HG02852 (cell line): Measurements from ENCODE around the gene CCP110.

Experiments
- ATAC-seq: cut with Tn5 transposase; IDR thresholded peaks from one replicate; pipeline ENCODE4 v1.9.1; 2021; ENCODE audit warnings: mild to moderate bottlenecking, moderate library complexity; ENCODE audit not compliant: unreplicated experiment

Gene CCP110

GRCh38 chr16:19598805-19599510 is 75.2 kb downstream of the CCP110 start:
- ATAC-seq: no peak

GRCh38 chr16:19599968-19600716 is 76.4 kb downstream of the CCP110 start:
- no peak for ATAC-seq

- ATAC-seq: no peak
Observed at GRCh38 chr16:19601083-19601976, 77.6 kb downstream of the CCP110 start.
